Measurements from ENCODE around the gene RPL23. TPM values are rescaled to one million over a fixed set of nuclear protein-coding genes. Genes with fewer than 3 reads are reported as not detected.

RPL23 gene
- total RNA-seq, 1 experiment from 2014 or later: 764 TPM

DNA sequence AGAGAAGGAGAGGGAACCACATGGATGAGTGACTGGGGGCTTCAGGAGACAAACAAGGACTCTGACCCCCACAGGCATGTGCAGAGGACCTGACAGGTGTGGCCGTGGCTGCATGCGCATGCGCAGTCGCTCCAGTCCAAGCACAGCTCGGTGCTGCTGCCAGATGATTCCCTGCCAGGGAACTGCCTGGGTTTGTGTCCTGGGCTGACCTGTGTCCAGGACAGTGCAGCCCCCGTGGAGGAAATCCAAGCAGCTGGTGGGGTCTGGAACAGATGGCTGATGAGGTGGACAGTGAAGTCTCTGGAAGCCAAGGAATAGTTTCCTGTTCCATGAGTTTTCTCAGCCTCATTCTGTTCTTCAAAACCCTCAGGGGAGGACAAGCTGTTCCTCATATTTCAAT is 43.7 kb upstream of the RPL23 start:
- H3K27ac ChIP-seq (ENCODE audit: low read depth, low read length, poor library complexity, severe bottlenecking): no peak overlapping the region
- no peaks in the 10 kb centered on the region for H3K4me1 ChIP-seq (ENCODE audit: insufficient read depth, low read length, poor library complexity, severe bottlenecking)
- no peaks in the 10 kb centered on the region for H3K9me3 ChIP-seq (ENCODE audit: low read depth, low read length, poor library complexity, severe bottlenecking)
- H3K4me3 ChIP-seq (ENCODE audit: low read depth, low read length, poor library complexity, severe bottlenecking): no peak overlapping the region
- ChIA-PET CTCF (no interaction called here), POLR2A (ENCODE audit: low non-redundant PET) (no interaction called here)
- H3K27me3 ChIP-seq (replicated peaks; ENCODE audit: insufficient read depth, low read depth, low read length, poor library complexity): no peaks in the 10 kb centered on the region
- intact Hi-C loops (cut with micrococcal nuclease; ENCODE audit: unreplicated experiment): no loop called here
- H3K36me3 ChIP-seq (ENCODE audit: insufficient read depth, low read length, poor library complexity, severe bottlenecking): no peaks in the 10 kb centered on the region
- TF ChIP-seq EZH2 (IDR thresholded peaks at IDR 0.05; ENCODE audit: borderline replicate concordance, low read depth, low read length, poor library complexity, severe bottlenecking) (no peak), CTCF (conservative IDR thresholded peaks at IDR 0.05; ENCODE audit: low read depth, low read length) (no peak)
- BruUV-seq (replicated peaks): no TSS peak
- DNase-seq (ENCODE audit: low spot score): no peak

GRCh38 chr17:38896346-38896954 is 42.9 kb upstream of the RPL23 start:
- H3K4me3 ChIP-seq (ENCODE audit: low read depth, low read length, poor library complexity, severe bottlenecking): no peak overlapping the region
- no peaks in the 10 kb centered on the region for H3K27me3 ChIP-seq (replicated peaks; ENCODE audit: insufficient read depth, low read depth, low read length, poor library complexity)
- no peaks in the 10 kb centered on the region for H3K4me1 ChIP-seq (ENCODE audit: insufficient read depth, low read length, poor library complexity, severe bottlenecking)
- no TSS peak for BruUV-seq (replicated peaks)
- ChIA-PET CTCF (no interaction called here), POLR2A (ENCODE audit: low non-redundant PET) (no interaction called here)
- no peak for DNase-seq (ENCODE audit: low spot score)
- TF ChIP-seq EZH2 (IDR thresholded peaks at IDR 0.05; ENCODE audit: borderline replicate concordance, low read depth, low read length, poor library complexity, severe bottlenecking) (no peak), CTCF (conservative IDR thresholded peaks at IDR 0.05; ENCODE audit: low read depth, low read length) (no peak)
- peaks cover 2% of the 10 kb centered on the region for H3K36me3 ChIP-seq (ENCODE audit: insufficient read depth, low read length, poor library complexity, severe bottlenecking)
- intact Hi-C loops (cut with micrococcal nuclease; ENCODE audit: unreplicated experiment): no loop called here
- H3K9me3 ChIP-seq (ENCODE audit: low read depth, low read length, poor library complexity, severe bottlenecking): no peaks in the 10 kb centered on the region
- H3K27ac ChIP-seq (ENCODE audit: low read depth, low read length, poor library complexity, severe bottlenecking): no peak overlapping the region

GRCh38 chr17:38894276-38894675 is 40.8 kb upstream of the RPL23 start:
- Histone ChIP-seq H3K4me3 (ENCODE audit: low read depth, low read length, poor library complexity, severe bottlenecking) (no peak overlapping the region), H3K27ac (ENCODE audit: low read depth, low read length, poor library complexity, severe bottlenecking) (no peak overlapping the region), H3K4me1 (ENCODE audit: insufficient read depth, low read length, poor library complexity, severe bottlenecking) (no peaks in the 10 kb centered on the region), H3K36me3 (ENCODE audit: insufficient read depth, low read length, poor library complexity, severe bottlenecking) (peaks cover 5% of the 10 kb centered on the region), H3K27me3 (replicated peaks; ENCODE audit: insufficient read depth, low read depth, low read length, poor library complexity) (no peaks in the 10 kb centered on the region), H3K9me3 (ENCODE audit: low read depth, low read length, poor library complexity, severe bottlenecking) (no peaks in the 10 kb centered on the region)
- POLR2A ChIA-PET (ENCODE audit: low non-redundant PET): no interaction called here
- no peak for DNase-seq (ENCODE audit: low spot score)
- TF ChIP-seq CTCF (conservative IDR thresholded peaks at IDR 0.05; ENCODE audit: low read depth, low read length) (no peak), EZH2 (IDR thresholded peaks at IDR 0.05; ENCODE audit: borderline replicate concordance, low read depth, low read length, poor library complexity, severe bottlenecking) (no peak)
- CTCF ChIA-PET: no interaction called here
- intact Hi-C loops (cut with micrococcal nuclease; ENCODE audit: unreplicated experiment): no loop called here
- no TSS peak for BruUV-seq (replicated peaks)

Measured in A673 (cell line).